Fibroblast of lung (primary cell): ENCODE data around the gene MACC1.

Experiments
- EZH2 ChIP-seq: IDR thresholded peaks from 2 replicates; pipeline ENCODE4 v1.5.1; 2012; ENCODE audit warnings: low read length, control low read depth, mild to moderate bottlenecking; ENCODE audit errors: missing control alignments
- TF ChIP-seq, protein P1 (sequence below), 2 donors: IDR thresholded peaks in 1 of 2; conservative IDR thresholded peaks in 1 of 2; 1 replicate in 1 of 2; 2 replicates in 1 of 2; pipeline ENCODE4 v1.5.1; 2011 to 2012; ENCODE audit warnings: low read length in 2 of 2, control low read depth in 1 of 2, inconsistent platforms in 1 of 2, low read depth in 1 of 2, mild to moderate bottlenecking in 1 of 2

DNA sequence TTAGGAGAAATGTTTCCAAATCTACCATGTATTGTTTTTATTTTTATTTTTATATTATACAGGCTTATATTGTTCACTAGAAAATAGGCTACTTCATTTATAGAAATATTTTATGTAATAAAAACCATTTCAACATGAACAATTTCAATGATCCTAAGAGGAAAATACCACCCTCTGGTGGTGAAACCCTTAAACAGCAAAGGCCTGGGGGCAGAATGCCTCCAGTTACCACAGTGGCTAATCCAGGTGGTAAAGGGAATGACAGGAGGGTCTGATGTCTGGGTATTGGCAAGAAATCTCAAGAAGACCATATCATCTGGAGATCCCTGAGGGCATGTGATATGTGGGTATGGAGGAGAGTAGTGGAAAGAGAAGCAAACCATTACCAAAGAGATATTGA lies 19.3 kb downstream of the MACC1 start:
- TF ChIP-seq, protein P1, sequence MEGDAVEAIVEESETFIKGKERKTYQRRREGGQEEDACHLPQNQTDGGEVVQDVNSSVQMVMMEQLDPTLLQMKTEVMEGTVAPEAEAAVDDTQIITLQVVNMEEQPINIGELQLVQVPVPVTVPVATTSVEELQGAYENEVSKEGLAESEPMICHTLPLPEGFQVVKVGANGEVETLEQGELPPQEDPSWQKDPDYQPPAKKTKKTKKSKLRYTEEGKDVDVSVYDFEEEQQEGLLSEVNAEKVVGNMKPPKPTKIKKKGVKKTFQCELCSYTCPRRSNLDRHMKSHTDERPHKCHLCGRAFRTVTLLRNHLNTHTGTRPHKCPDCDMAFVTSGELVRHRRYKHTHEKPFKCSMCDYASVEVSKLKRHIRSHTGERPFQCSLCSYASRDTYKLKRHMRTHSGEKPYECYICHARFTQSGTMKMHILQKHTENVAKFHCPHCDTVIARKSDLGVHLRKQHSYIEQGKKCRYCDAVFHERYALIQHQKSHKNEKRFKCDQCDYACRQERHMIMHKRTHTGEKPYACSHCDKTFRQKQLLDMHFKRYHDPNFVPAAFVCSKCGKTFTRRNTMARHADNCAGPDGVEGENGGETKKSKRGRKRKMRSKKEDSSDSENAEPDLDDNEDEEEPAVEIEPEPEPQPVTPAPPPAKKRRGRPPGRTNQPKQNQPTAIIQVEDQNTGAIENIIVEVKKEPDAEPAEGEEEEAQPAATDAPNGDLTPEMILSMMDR (conservative IDR thresholded peaks at IDR 0.05 in 1 of 2, IDR thresholded peaks at IDR 0.05 in 1 of 2; ENCODE audit: low read depth in 1 of 2, low read length in 2 of 2) = peak; percentile 30 to 33
- TF ChIP-seq EZH2 = no peak
